WI38 (cell line): ENCODE data around the gene ACVRL1.
"Not testable (repeated sequence)": the region's sequence is repeated elsewhere in the genome, so short reads cannot be mapped to it uniquely, and the experiment has no call there.

Experiments used
- H3K4me3 ChIP-seq: 2 replicates; pipeline ENCODE4 v1.5.1; 2011; ENCODE audit warnings: low read depth, mild to moderate bottlenecking, control low read depth, low read length
- CTCF ChIP-seq: IDR thresholded peaks from 2 replicates; pipeline ENCODE4 v1.5.1; 2012; ENCODE audit warnings: low read depth, mild to moderate bottlenecking, control low read depth, low read length

Gene ACVRL1

DNA sequence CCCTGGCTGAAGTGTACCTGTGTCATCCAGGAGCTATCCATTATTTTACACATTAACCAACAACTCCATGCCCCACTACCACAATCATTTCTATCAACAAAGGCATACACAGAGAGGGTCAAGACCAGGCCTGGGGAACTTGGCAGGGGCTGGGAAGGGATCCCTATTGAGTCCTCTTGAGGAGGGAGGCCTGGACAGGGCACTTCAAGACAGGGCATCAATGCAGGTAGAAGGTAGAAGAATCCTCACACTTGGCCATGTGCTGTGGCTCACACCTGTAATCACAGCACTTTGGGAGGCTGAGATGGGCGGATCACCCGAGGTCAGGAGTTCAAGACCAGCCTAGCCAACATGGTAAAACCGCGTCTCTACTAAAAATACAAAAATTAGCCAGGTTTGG lies 32.8 kb upstream of the ACVRL1 start:
- TF ChIP-seq CTCF = no peak
- no peak overlapping the region for H3K4me3 ChIP-seq

DNA sequence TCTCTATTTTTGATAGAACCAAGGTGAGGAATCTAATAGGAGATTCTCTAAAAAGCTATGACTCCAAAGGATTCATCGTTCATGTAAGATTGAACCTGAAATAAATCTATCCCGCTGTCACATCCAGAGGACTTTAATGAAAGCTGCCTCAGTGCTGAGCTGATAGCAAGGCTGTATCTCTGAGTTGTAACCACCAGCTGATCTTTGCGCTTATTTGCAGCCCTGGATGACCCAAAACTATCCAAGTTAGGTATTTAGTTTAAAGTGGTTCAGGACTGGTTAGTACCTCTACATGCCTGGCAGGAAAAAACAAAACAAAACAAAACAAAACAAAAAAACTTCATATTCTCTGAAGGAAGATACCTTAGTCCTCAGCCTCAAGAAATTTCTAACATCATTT lies 28.2 kb upstream of the ACVRL1 start:
- TF ChIP-seq CTCF = no peak

DNA sequence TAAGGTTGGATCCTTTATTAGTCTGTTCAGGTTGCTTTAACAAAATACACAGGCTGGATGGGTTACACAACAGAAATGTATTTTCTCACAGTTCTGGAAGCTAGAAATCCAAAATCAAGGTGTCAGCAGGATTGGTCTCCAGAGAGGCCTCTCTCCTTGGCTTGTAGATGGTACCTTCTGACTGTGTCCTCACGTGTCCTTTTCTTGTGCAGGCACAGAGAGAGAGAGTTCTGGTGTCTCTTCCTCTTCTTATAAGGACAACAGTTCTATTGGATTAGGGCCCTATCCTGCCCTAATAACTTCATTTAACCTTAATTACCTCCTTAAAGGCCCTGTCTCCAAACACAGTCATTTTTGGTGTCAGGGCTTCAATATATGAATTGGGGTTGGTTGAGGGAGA lies 24.0 kb upstream of the ACVRL1 start:
- TF ChIP-seq CTCF = no peak

More for the DNA sequence above, 28.2 kb upstream of the ACVRL1 start:
- H3K4me3 ChIP-seq = no peak overlapping the region

GRCh38 chr12:51883998-51884675 lies 23.2 kb upstream of the ACVRL1 start:
- TF ChIP-seq CTCF = no peak

More for the DNA sequence above, 24.0 kb upstream of the ACVRL1 start:
- H3K4me3 ChIP-seq = no peak overlapping the region

DNA sequence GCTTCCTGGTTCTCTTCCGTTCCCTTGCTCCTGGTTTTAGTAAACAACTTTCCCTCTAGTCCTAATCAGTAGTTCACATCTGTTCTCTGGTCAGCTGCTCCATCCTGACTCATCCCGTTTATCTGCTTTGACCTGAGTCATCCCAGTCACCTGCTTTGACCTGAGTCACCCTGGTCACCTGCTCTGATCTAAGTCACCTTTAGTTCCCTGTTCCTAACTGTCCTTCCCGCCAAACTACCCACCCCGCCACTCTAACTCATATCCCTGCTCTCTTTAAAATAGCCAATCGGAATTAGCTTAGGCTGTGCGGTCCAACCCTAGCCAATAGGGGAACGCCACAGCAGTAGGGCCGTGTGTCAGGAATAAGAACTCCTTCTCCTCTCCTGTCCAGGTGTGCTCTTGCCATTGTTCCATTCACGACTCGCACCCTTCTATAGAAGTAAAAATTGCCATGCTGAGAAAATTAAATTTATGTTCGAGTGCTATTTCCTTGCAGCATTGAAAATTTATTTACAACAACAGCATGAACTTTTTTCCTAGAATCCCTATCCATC lies 22.6 kb upstream of the ACVRL1 start:
- no peak for TF ChIP-seq CTCF

More at GRCh38 chr12:51883998-51884675, 23.2 kb upstream of the ACVRL1 start:
- H3K4me3 ChIP-seq = no peak overlapping the region

DNA sequence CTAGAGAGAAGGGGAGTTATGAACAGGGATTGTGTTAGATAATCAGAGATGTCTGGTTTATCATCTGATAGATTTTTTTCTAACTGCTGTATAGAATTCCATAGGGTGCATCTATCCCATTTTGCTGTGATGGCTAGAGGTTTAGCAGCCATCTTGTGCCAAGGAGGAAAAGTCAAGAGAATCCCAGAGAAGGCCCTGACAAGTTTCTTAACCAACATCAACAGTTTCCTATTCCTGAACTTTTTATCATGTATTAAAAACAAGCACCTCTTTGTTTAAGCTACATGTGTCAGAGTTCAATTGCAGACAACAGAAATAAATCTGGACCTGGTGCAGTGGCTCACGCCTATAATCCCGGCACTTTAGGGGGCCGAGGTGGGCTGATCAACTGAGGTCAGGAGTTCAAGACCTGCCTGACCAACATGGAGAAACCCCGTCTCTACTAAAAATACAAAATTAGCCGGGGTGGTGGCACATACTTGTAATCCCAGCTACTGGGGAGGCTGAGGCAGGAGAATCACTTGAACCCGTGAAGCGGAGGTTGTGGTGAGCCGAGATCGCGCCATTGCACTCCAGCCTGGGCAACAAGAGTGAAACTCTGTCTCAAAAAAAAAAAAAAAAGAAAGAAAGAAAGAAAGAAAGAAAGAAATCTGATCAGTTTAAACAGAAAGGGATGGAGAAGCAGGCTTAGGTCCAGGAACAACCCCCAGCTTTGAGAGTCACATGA lies 21.8 kb upstream of the ACVRL1 start:
- H3K4me3 ChIP-seq = not testable (repeated sequence)

More for the DNA sequence above, 22.6 kb upstream of the ACVRL1 start:
- no peak overlapping the region for H3K4me3 ChIP-seq

DNA sequence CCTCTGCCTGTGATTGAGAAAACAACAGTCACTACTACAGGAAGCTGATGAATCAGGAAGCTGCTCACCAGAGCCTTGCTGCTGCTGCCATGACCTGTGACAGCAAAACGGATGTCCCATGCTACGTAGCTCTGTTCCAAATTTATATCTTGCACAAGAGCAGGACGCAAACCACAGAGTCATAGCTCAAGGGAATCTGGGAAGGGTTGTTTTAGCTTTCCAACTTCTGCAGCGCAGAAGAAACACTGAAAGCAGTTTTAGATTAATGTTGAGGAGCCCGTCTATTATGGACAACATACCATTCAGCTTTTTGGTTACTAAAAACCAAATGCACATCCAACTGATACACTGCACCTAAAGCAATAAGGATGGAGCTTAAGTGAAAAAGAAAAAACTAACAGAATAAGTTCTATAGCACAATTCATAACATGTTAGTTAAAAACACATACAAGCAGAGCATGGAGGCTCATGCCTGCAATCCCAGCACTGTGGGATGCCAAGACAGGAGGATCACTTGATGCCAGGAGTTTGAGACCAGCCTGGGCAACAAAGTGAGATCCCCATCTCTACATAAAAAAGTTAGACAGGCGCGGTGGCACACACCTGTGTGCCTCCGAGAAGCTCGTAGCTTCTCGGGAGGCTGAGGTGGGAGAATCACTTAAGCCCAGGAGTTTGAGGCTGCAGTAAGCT lies 21.1 kb upstream of the ACVRL1 start:
- TF ChIP-seq CTCF = no peak
- no peak overlapping the region for H3K4me3 ChIP-seq
